GM12878 (cell line): Measurements from ENCODE around the gene LCAT. TPM values are rescaled to one million over a fixed set of nuclear protein-coding genes. Genes with fewer than 3 reads are reported as not detected.

Experiments
- BCLAF1 ChIP-seq: fragments of 450-650 bp; IDR thresholded peaks from 2 replicates; pipeline ENCODE4 v1.6.1; 2017; ENCODE audit warnings: antibody characterized with exemption, mild to moderate bottlenecking, moderate library complexity
- HDGF ChIP-seq: fragments of 450-650 bp; IDR thresholded peaks from 2 replicates; pipeline ENCODE4 v1.6.1; 2016; ENCODE audit warnings: antibody characterized with exemption
- KLF5 ChIP-seq: fragments of 450-650 bp; IDR thresholded peaks from 2 replicates; pipeline ENCODE4 v1.6.1; 2014; ENCODE audit warnings: mild to moderate bottlenecking; ENCODE audit not compliant: partially characterized antibody
- LARP7 ChIP-seq: fragments of 450-650 bp; IDR thresholded peaks from 2 replicates; pipeline ENCODE4 v1.6.1; 2017; ENCODE audit warnings: mild to moderate bottlenecking
- MEF2B ChIP-seq: fragments of 450-650 bp; IDR thresholded peaks from 2 replicates; pipeline ENCODE4 v1.6.1; 2018; ENCODE audit warnings: mild to moderate bottlenecking, moderate library complexity; ENCODE audit not compliant: partially characterized antibody, poor library complexity, severe bottlenecking
- SKIL ChIP-seq: fragments of 450-650 bp; IDR thresholded peaks from 2 replicates; pipeline ENCODE4 v1.6.1; 2017; ENCODE audit warnings: mild to moderate bottlenecking, low read depth, inconsistent platforms; ENCODE audit not compliant: poor library complexity, severe bottlenecking
- polyA plus RNA-seq, 11 experiments: library from polyadenylated mRNA; depleted of rRNA in 4 of 11; unstranded in 6 of 11; stranded (reverse) in 5 of 11; fragments of >200 nt; fragmentation: Nextera tagmentation in 4 of 11; fragmentation: Illumina TruSeq in 1 of 11; extraction: Ambion mirVana in 4 of 11; extraction: Trizol in 1 of 11; gene quantifications; 1 replicate in 1 of 11; 2 replicates in 10 of 11; pipeline versions ENCODE4 v1.2.1 to v1.2.3, GENCODE V29; 2011 to 2016; ENCODE audit warnings: inconsistent platforms in 2 of 11, missing spikeins in 2 of 11, low read depth in 1 of 11
- total RNA-seq, 4 experiments: library from RNA; depleted of rRNA in 3 of 4; stranded (reverse); fragments of >200 nt in 3 of 4; fragmentation: Illumina TruSeq in 1 of 4; extraction: Trizol in 1 of 4; gene quantifications; 2 replicates each; pipeline versions ENCODE4 v1.2.1 to v1.2.3, GENCODE V29; 2013 to 2021

Gene LCAT
- total and polyA plus RNA-seq, 10 of the 15 experiments (the other 5 are each of a cell fraction or from before 2014, with no cell fraction given): 0.61 to 11.7 (median 3.3) TPM

DNA sequence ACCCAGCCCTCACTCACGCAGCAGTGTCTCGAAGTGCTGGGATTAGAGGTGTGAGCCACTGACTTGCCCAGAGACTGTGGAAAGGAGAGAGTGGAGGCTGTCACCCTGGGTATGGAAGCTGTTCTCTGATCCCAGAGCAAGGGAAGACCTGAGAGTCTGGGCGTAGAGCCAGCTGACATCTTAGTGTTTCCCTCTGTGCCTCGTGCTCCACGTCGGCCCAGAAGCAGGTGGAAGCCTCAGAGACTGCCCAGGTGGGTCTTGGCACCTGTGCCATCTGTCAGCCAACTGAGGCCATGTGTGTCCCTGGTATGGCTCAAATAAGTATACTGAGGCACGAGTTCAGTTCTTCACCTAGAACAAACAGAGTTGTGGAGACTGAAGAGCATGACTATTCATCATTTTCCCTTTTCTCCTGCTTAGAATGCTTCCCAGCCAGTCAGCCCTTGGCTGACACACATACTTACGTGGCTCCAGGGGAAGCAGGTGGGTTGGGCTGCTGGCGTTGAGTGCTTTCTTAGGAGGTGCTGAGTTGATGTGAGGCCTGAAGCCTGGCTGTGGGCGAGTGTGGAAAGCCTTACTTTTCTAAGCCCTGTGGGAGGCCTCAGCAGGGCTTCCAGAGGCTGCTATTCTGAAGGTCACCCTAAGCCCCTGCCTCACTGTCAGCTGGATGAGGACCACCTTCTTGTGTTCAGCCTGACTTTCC is 20.4 kb downstream of the LCAT start (continued):
- no peak for TF ChIP-seq SKIL
- TF ChIP-seq HDGF: no peak
- no peak for TF ChIP-seq KLF5
- no peak for TF ChIP-seq LARP7
- no peak for TF ChIP-seq MEF2B
- TF ChIP-seq BCLAF1: no peak
- TF ChIP-seq, all 136 proteins: peak for 0
